Endodermal cell (in vitro differentiated cells): Measurements from ENCODE around the gene RRM2. TPM values are rescaled to one million over a fixed set of nuclear protein-coding genes. Genes with fewer than 3 reads are reported as not detected.

ENCODE experiments used
- DNase-seq: peaks from one replicate; pipeline ENCODE4 v3.0.0-alpha.2; 2017
- H3K27ac ChIP-seq: 2 replicates; pipeline ENCODE4 v1.5.1; 2013; ENCODE audit warnings: mild to moderate bottlenecking, low read depth, low read length, moderate library complexity
- H3K27me3 ChIP-seq: 2 replicates; pipeline ENCODE4 v1.6.1; 2013; ENCODE audit warnings: mild to moderate bottlenecking, low read length, moderate library complexity; ENCODE audit not compliant: insufficient read depth, control insufficient read depth, poor library complexity, severe bottlenecking
- H3K36me3 ChIP-seq: 2 replicates; pipeline ENCODE4 v1.7.0; 2013; ENCODE audit warnings: mild to moderate bottlenecking, low read length, moderate library complexity; ENCODE audit not compliant: control insufficient read depth, insufficient read depth
- H3K4me1 ChIP-seq: one replicate; pipeline ENCODE4 v1.7.0; 2013; ENCODE audit warnings: low read length; ENCODE audit not compliant: control insufficient read depth, insufficient read depth
- H3K4me3 ChIP-seq: 2 replicates; pipeline ENCODE4 v1.5.1; 2013; ENCODE audit warnings: mild to moderate bottlenecking, low read length, moderate library complexity
- H3K9ac ChIP-seq: 2 replicates; pipeline ENCODE4 v1.6.1; 2013; ENCODE audit warnings: mild to moderate bottlenecking, low read length, moderate library complexity; ENCODE audit not compliant: poor library complexity, severe bottlenecking; ENCODE audit errors: extremely low read depth
- H3K9me3 ChIP-seq: 2 replicates; pipeline ENCODE4 v1.6.1; 2013; ENCODE audit warnings: mild to moderate bottlenecking, low read length, moderate library complexity; ENCODE audit not compliant: control insufficient read depth
- H3K27ac Mint-ChIP-seq: 2 replicates; pipeline ENCODE4 v1.8.0; 2020; ENCODE audit warnings: mixed read lengths
- H3K27me3 Mint-ChIP-seq: 2 replicates; pipeline ENCODE4 v1.8.0; 2021; ENCODE audit warnings: mild to moderate bottlenecking, mixed read lengths; ENCODE audit not compliant: insufficient read depth
- H3K36me3 Mint-ChIP-seq: 2 replicates; pipeline ENCODE4 v1.8.0; 2020; ENCODE audit warnings: low read depth, mixed read lengths
- H3K4me1 Mint-ChIP-seq: 2 replicates; pipeline ENCODE4 v1.8.0; 2020; ENCODE audit warnings: mixed read lengths
- H3K4me3 Mint-ChIP-seq: 2 replicates; pipeline ENCODE4 v1.8.0; 2020; ENCODE audit warnings: mild to moderate bottlenecking, moderate library complexity, mixed read lengths
- H3K9me3 Mint-ChIP-seq: 2 replicates; pipeline ENCODE4 v1.8.0; 2020; ENCODE audit warnings: mild to moderate bottlenecking, mixed read lengths
- CTCF ChIP-seq: fragments of 200-600 bp; sonication (generic); conservative IDR thresholded peaks from 2 replicates; pipeline ENCODE4 v1.5.0; 2021; ENCODE audit warnings: antibody characterized with exemption, mild to moderate bottlenecking
- WGBS, 2 experiments: methylation state at CpG; one replicate each; pipeline versions ENCODE4 v1.1.5 to v1.1.7; 2013; ENCODE audit warnings: missing lambda C conversion rate in 2 of 2, mixed read lengths in 1 of 2; ENCODE audit not compliant: insufficient coverage in 1 of 2, insufficient read length in 1 of 2; 5-methylcytosine and 5-hydroxymethylcytosine counted together
- total RNA-seq, 2 donors: library from RNA; stranded (reverse); fragmentation: NEBNext Ultra II Directional in 1 of 2; extraction: Animal tissue kit (Norgen Biotek cat#: 25700) in 1 of 2; gene quantifications; 2 replicates in 1 of 2; 3 replicates in 1 of 2; pipeline ENCODE4 v1.2.1, GENCODE V29; 2021

Gene RRM2
- total RNA-seq, 2 donors from 2014 or later, result 142 to 157 TPM

GRCh38 chr2:10140841-10141610 is 18.5 kb downstream of the RRM2 start:
- Histone ChIP-seq H3K4me3 (no peak overlapping the region), H3K36me3 (no peaks in the 10 kb centered on the region), H3K27me3 (no peaks in the 10 kb centered on the region), H3K4me1 (no peaks in the 10 kb centered on the region), H3K9me3 (no peaks in the 10 kb centered on the region), H3K27ac (no peak overlapping the region), H3K9ac (no peak overlapping the region)
- Mint-ChIP-seq H3K36me3 (peaks cover 11% of the 10 kb centered on the region), H3K4me1 (peaks cover 5% of the 10 kb centered on the region), H3K27ac (no peak overlapping the region), H3K9me3 (no peaks in the 10 kb centered on the region), H3K27me3 (no peaks in the 10 kb centered on the region), H3K4me3 (no peak overlapping the region)
- TF ChIP-seq CTCF, result peak; percentile 37
- 92 to 100% methylated on average over 7 to 16 of the region's 16 CpGs for WGBS, 2 experiments
- DNase-seq, result no peak

GRCh38 chr2:10141736-10142639 is 19.4 kb downstream of the RRM2 start:
- no peak overlapping the region for H3K4me3 Mint-ChIP-seq
- no peaks in the 10 kb centered on the region for H3K4me1 Mint-ChIP-seq

GRCh38 chr2:10142640-10142965 is 20.1 kb downstream of the RRM2 start:
- Mint-ChIP-seq H3K4me1 (no peaks in the 10 kb centered on the region), H3K27ac (no peak overlapping the region), H3K27me3 (no peaks in the 10 kb centered on the region), H3K9me3 (no peaks in the 10 kb centered on the region), H3K36me3 (peaks cover 13% of the 10 kb centered on the region), H3K4me3 (no peak overlapping the region)
- Histone ChIP-seq H3K4me1 (no peaks in the 10 kb centered on the region), H3K4me3 (no peak overlapping the region), H3K9me3 (no peaks in the 10 kb centered on the region), H3K36me3 (no peaks in the 10 kb centered on the region), H3K27ac (no peak overlapping the region), H3K27me3 (no peaks in the 10 kb centered on the region), H3K9ac (no peak overlapping the region)
- WGBS, 2 experiments, result 92 to 97% methylated on average over 10 to 11 of the region's 11 CpGs
- DNase-seq, result no peak
- TF ChIP-seq CTCF, result peak; percentile 5

More at GRCh38 chr2:10141736-10142639, 19.4 kb downstream of the RRM2 start:
- Histone ChIP-seq H3K27me3 (no peaks in the 10 kb centered on the region), H3K9ac (no peak overlapping the region), H3K4me1 (no peaks in the 10 kb centered on the region), H3K27ac (no peak overlapping the region), H3K36me3 (no peaks in the 10 kb centered on the region), H3K4me3 (no peak overlapping the region), H3K9me3 (no peaks in the 10 kb centered on the region)
- Mint-ChIP-seq H3K27ac (peak overlapping the region; percentile 68), H3K27me3 (no peaks in the 10 kb centered on the region), H3K9me3 (no peaks in the 10 kb centered on the region), H3K36me3 (peaks cover 11% of the 10 kb centered on the region)
- peak; percentile 82 for DNase-seq
- peak; percentile 81 for TF ChIP-seq CTCF
- WGBS, 2 experiments, result 89 to 91% methylated on average over 17 to 32 of the region's 32 CpGs
